Skeletal muscle satellite cell (primary cell): Measurements from ENCODE around the gene SAMD11. TPM values are rescaled to one million over a fixed set of nuclear protein-coding genes. Genes with fewer than 3 reads are reported as not detected.

ENCODE experiments used
- H3K27me3 ChIP-seq: 2 replicates; pipeline ENCODE4 v1.7.0; 2013; ENCODE audit warnings: low read length; ENCODE audit not compliant: control insufficient read depth, insufficient read depth
- H3K36me3 ChIP-seq: 2 replicates; pipeline ENCODE4 v1.7.0; 2013; ENCODE audit warnings: mild to moderate bottlenecking, control low read depth, low read length; ENCODE audit not compliant: insufficient read depth
- H3K4me1 ChIP-seq: 2 replicates; pipeline ENCODE4 v1.7.0; 2013; ENCODE audit warnings: low read length; ENCODE audit not compliant: control insufficient read depth, insufficient read depth
- H3K4me2 ChIP-seq: 2 replicates; pipeline ENCODE4 v1.7.0; 2013; ENCODE audit warnings: mild to moderate bottlenecking, low read length
- H3K4me3 ChIP-seq: 2 replicates; pipeline ENCODE4 v1.7.0; 2013; ENCODE audit warnings: low read length
- H3K9ac ChIP-seq: 2 replicates; pipeline ENCODE4 v1.7.0; 2013; ENCODE audit warnings: mild to moderate bottlenecking, low read depth, low read length, moderate library complexity
- H3K9me3 ChIP-seq: replicated peaks from 2 replicates; pipeline ENCODE4 v1.7.0; 2013; ENCODE audit warnings: mild to moderate bottlenecking, control low read depth, low read length
- small RNA-seq: library from RNA; depleted of rRNA; stranded (forward); fragments of <200 nt; gene quantifications from one replicate; pipeline ENCODE3, GENCODE V24; 2012

SAMD11 gene

DNA sequence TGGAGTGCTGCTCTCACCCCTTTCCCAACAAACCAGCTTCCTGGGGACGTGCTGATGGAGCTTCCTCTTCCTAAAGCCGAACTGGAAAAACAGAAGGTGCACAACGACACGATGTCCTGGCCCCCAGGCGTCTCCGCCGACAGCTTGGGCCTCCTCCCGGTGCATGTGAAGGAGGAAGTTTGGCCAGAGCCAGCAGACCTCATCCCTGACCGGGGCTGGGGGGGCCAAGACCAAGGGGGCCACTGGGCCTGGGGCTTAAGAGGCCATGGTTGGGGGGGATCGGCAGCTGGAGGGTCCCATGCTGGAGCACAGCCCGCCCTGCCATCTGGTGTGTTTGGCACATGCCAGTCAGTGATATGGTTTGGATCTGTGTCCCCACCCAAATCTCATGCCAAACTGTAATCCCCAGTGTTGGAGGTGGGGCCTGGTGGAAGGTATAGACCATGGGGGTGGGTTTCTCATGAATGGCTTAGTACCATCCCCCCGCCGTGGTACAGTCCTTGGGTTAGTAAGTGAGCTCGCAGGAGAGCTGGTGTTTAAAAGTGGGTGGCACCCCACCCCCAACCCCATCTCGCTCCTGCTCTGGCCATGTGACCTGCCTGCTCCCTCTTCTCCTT, 69.8 kb downstream of the SAMD11 start:
- Histone ChIP-seq H3K9me3 (no peaks in the 10 kb centered on the region), H3K4me1 (no peaks in the 10 kb centered on the region), H3K9ac (no peak overlapping the region), H3K36me3 (no peaks in the 10 kb centered on the region), H3K27me3 (peaks cover 44% of the 10 kb centered on the region), H3K4me2 (no peak overlapping the region), H3K4me3 (no peak overlapping the region)

Small RNA genes within 50 kb of the gene (small RNA-seq; reads per million reads assigned to genes)
- not detected for gene AL645608.4
